A673 (cell line): ENCODE data around the gene MYMK. TPM values are rescaled to one million over a fixed set of nuclear protein-coding genes. Genes with fewer than 3 reads are reported as not detected.

Experiments used
- BruUV-seq: library from RNA; stranded (reverse); fragments of 400-500 nt; replicated peaks from 2 replicates; lab custom pipeline; 2021; lab: Mats Ljungman, UMichigan
- CTCF ChIA-PET: fragments of 300-600 bp; sonication (Branson Sonifier 250); formaldehyde crosslinking; loops from one replicate; lab custom pipeline; 2022; ENCODE audit warnings: antibody characterized with exemption; lab: Charles Lee
- POLR2A ChIA-PET: fragments of 300-600 bp; sonication (Branson Sonifier 250); formaldehyde crosslinking; loops from one replicate; lab custom pipeline; 2022; ENCODE audit warnings: antibody characterized with exemption; ENCODE audit not compliant: low non-redundant PET; lab: Charles Lee
- DNase-seq: peaks from one replicate; pipeline ENCODE4 v3.0.0-alpha.2; 2015; ENCODE audit warnings: low spot score
- H3K27ac ChIP-seq: fragments of 200-600 bp; sonication (generic); 2 replicates; pipeline ENCODE4 v1.5.1; 2016; ENCODE audit warnings: mixed run types, low read depth, mild to moderate bottlenecking, mixed read lengths, antibody characterized with exemption, low read length; ENCODE audit not compliant: poor library complexity, severe bottlenecking
- H3K27me3 ChIP-seq: fragments of 200-600 bp; sonication (generic); replicated peaks from 2 replicates; pipeline ENCODE4 v1.6.1; 2017; ENCODE audit warnings: mixed run types, low read depth, mild to moderate bottlenecking, mixed read lengths, antibody characterized with exemption, low read length; ENCODE audit not compliant: insufficient read depth, poor library complexity
- H3K36me3 ChIP-seq: fragments of 200-600 bp; sonication (generic); 2 replicates; pipeline ENCODE4 v1.6.1; 2016; ENCODE audit warnings: mixed run types, mild to moderate bottlenecking, mixed read lengths, antibody characterized with exemption, low read length; ENCODE audit not compliant: insufficient read depth, poor library complexity, severe bottlenecking
- H3K4me1 ChIP-seq: fragments of 200-600 bp; sonication (generic); 2 replicates; pipeline ENCODE4 v1.6.1; 2017; ENCODE audit warnings: mixed run types, mild to moderate bottlenecking, mixed read lengths, antibody characterized with exemption, low read length; ENCODE audit not compliant: insufficient read depth, poor library complexity, severe bottlenecking
- H3K4me3 ChIP-seq: fragments of 200-600 bp; sonication (generic); 2 replicates; pipeline ENCODE4 v1.5.1; 2016; ENCODE audit warnings: low read depth, mixed run types, mild to moderate bottlenecking, mixed read lengths, low read length; ENCODE audit not compliant: poor library complexity, severe bottlenecking
- H3K9me3 ChIP-seq: fragments of 200-600 bp; sonication (generic); 2 replicates; pipeline ENCODE4 v1.6.1; 2016; ENCODE audit warnings: mixed run types, low read depth, mild to moderate bottlenecking, mixed read lengths, antibody characterized with exemption, low read length; ENCODE audit not compliant: poor library complexity, severe bottlenecking
- CTCF ChIP-seq: fragments of 300-800, 200-600 bp; sonication (generic); conservative IDR thresholded peaks from 2 replicates; pipeline ENCODE4 v1.5.1; 2017; ENCODE audit warnings: low read depth, mild to moderate bottlenecking, antibody characterized with exemption, low read length, moderate library complexity, mixed read lengths
- EZH2 ChIP-seq: fragments of 200-600 bp; sonication (generic); IDR thresholded peaks from 2 replicates; pipeline ENCODE4 v1.6.1; 2017; ENCODE audit warnings: borderline replicate concordance, low read depth, mild to moderate bottlenecking, mixed read lengths, antibody characterized with exemption, low read length; ENCODE audit not compliant: poor library complexity, severe bottlenecking
- intact Hi-C: fragments of 100-400 bp; cut with micrococcal nuclease; formaldehyde crosslinking; loops from one replicate; pipeline ENCODE4 v1.10.0; 2022; ENCODE audit not compliant: unreplicated experiment
- total RNA-seq: library from RNA; stranded (reverse); gene quantifications from 2 replicates; pipeline ENCODE4 v1.2.3, GENCODE V29; 2021

Gene MYMK
- total RNA-seq, 1 experiment from 2014 or later, result not detected

GRCh38 chr9:133518706-133519449 lies 5.9 kb downstream of the MYMK start:
- H3K27ac ChIP-seq, result no peak overlapping the region
- no peaks in the 10 kb centered on the region for H3K36me3 ChIP-seq
- POLR2A ChIA-PET, result no interaction called here
- no peak overlapping the region for H3K4me3 ChIP-seq
- CTCF ChIA-PET, result no interaction called here
- no peak for TF ChIP-seq CTCF
- no peak for TF ChIP-seq EZH2
- BruUV-seq, result no TSS peak
- H3K27me3 ChIP-seq, result no peaks in the 10 kb centered on the region
- no peaks in the 10 kb centered on the region for H3K4me1 ChIP-seq
- H3K9me3 ChIP-seq, result no peaks in the 10 kb centered on the region
- intact Hi-C loops, result no loop called here
- no peak for DNase-seq

GRCh38 chr9:133518200-133518599 lies 6.6 kb downstream of the MYMK start:
- Histone ChIP-seq H3K4me3 (no peak overlapping the region), H3K36me3 (no peaks in the 10 kb centered on the region), H3K27ac (no peak overlapping the region), H3K27me3 (no peaks in the 10 kb centered on the region), H3K9me3 (no peaks in the 10 kb centered on the region), H3K4me1 (no peaks in the 10 kb centered on the region)
- no TSS peak for BruUV-seq
- intact Hi-C loops, result no loop called here
- ChIA-PET CTCF (no interaction called here), POLR2A (no interaction called here)
- DNase-seq, result no peak
- TF ChIP-seq EZH2, result no peak
- no peak for TF ChIP-seq CTCF

GRCh38 chr9:133517711-133518110 lies 7.0 kb downstream of the MYMK start:
- no peak overlapping the region for H3K4me3 ChIP-seq
- DNase-seq, result no peak
- no peaks in the 10 kb centered on the region for H3K9me3 ChIP-seq
- TF ChIP-seq CTCF, result no peak
- no TSS peak for BruUV-seq
- H3K4me1 ChIP-seq, result no peaks in the 10 kb centered on the region
- ChIA-PET CTCF (no interaction called here), POLR2A (no interaction called here)
- intact Hi-C loops, result no loop called here
- no peak overlapping the region for H3K27ac ChIP-seq
- no peaks in the 10 kb centered on the region for H3K36me3 ChIP-seq
- no peaks in the 10 kb centered on the region for H3K27me3 ChIP-seq
